ENCODE measurements around the gene FBXL13. TPM values are rescaled to one million over a fixed set of nuclear protein-coding genes. Genes with fewer than 3 reads are reported as not detected.

Gene FBXL13
- polyA plus RNA-seq, 1 donor from 2014 or later = 0.57 TPM

DNA sequence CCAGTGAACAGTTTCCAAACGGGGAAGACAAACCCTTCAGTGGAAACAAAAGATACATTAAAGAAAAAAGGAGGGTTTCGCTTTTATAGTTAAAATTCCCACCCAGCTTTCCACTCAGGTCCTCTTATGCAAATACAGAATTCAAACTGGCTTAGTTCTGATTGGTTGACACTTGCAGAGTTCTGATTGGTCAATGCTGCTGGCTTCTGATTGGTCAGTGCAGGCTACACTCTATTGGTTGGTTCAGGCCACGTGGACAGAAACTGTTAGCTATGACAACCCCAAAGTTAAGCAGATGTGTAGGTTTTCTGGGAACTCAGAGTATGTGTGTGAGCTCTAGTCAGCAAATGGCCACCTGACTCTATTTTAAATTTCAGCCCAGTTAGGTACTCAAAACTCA, 80.0 kb downstream of the FBXL13 start:
- TF ChIP-seq SMC3 (conservative IDR thresholded peaks at IDR 0.05; ENCODE audit: poor library complexity) (no peak), EZH2 (IDR thresholded peaks at IDR 0.05; ENCODE audit: borderline replicate concordance, insufficient read depth, low read length, poor library complexity, severe bottlenecking) (no peak), REST (IDR thresholded peaks at IDR 0.05; ENCODE audit: borderline replicate concordance) (no peak), EP300 (conservative IDR thresholded peaks at IDR 0.05; ENCODE audit: poor library complexity, severe bottlenecking) (no peak), RAD21 (conservative IDR thresholded peaks at IDR 0.05) (no peak), MXI1 (conservative IDR thresholded peaks at IDR 0.05; ENCODE audit: poor library complexity, severe bottlenecking) (no peak), POLR2AphosphoS5 (IDR thresholded peaks at IDR 0.05) (no peak), TAF1 (IDR thresholded peaks at IDR 0.05; ENCODE audit: low read depth) (no peak)
- TF ChIP-seq, protein P1, sequence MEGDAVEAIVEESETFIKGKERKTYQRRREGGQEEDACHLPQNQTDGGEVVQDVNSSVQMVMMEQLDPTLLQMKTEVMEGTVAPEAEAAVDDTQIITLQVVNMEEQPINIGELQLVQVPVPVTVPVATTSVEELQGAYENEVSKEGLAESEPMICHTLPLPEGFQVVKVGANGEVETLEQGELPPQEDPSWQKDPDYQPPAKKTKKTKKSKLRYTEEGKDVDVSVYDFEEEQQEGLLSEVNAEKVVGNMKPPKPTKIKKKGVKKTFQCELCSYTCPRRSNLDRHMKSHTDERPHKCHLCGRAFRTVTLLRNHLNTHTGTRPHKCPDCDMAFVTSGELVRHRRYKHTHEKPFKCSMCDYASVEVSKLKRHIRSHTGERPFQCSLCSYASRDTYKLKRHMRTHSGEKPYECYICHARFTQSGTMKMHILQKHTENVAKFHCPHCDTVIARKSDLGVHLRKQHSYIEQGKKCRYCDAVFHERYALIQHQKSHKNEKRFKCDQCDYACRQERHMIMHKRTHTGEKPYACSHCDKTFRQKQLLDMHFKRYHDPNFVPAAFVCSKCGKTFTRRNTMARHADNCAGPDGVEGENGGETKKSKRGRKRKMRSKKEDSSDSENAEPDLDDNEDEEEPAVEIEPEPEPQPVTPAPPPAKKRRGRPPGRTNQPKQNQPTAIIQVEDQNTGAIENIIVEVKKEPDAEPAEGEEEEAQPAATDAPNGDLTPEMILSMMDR (IDR thresholded peaks at IDR 0.05; ENCODE audit: poor library complexity, severe bottlenecking) = no peak
- Histone ChIP-seq H3K9me3 (ENCODE audit: low read length) (no peaks in the 10 kb centered on the region), H3K9me2 (ENCODE audit: insufficient read depth, low read length) (no peaks in the 10 kb centered on the region)

DNA sequence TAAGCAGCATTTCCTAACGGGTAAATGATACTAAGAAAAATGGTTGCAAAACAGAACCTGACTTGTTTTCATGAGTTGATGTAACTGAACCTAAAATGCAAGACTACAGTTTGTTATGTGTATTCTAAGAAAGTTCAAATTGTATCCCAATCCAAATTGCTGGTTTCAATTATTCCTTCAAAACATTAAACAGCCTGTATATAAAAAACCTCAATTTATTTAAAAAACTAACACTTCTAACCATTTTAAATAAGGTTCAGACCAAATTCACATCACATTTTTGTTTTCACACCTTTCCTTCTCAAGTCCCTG, 80.9 kb downstream of the FBXL13 start:
- Histone ChIP-seq H3K27ac (ENCODE audit: low read length) (no peak overlapping the region), H3K4me3 (ENCODE audit: low read length) (no peak overlapping the region)

More for the DNA sequence above, 80.0 kb downstream of the FBXL13 start:
- no peak overlapping the region for H3K4me3 ChIP-seq (ENCODE audit: low read length)
- no peaks in the 10 kb centered on the region for H3F3A ChIP-seq (ENCODE audit: insufficient read depth, low read length, poor library complexity, severe bottlenecking)
- H2AFZ ChIP-seq (ENCODE audit: low read depth, low read length) = no peak overlapping the region
- H3K4me2 ChIP-seq (ENCODE audit: low read length) = no peak overlapping the region
- H3K27ac ChIP-seq (ENCODE audit: low read length) = no peak overlapping the region
- no peaks in the 10 kb centered on the region for H3K79me2 ChIP-seq (replicated peaks; ENCODE audit: insufficient read depth, low read length)
- H3K9ac ChIP-seq (ENCODE audit: low read length) = no peak overlapping the region
- no peaks in the 10 kb centered on the region for H3K27me3 ChIP-seq (ENCODE audit: insufficient read depth, low read depth, low read length)
- no peaks in the 10 kb centered on the region for H4K20me1 ChIP-seq (ENCODE audit: insufficient read depth)
- H3K36me3 ChIP-seq (ENCODE audit: insufficient read depth, low read length) = no peaks in the 10 kb centered on the region

More for the DNA sequence above, 80.9 kb downstream of the FBXL13 start:
- Histone ChIP-seq H3K4me2 (ENCODE audit: low read length) (no peak overlapping the region), H3K9me2 (ENCODE audit: insufficient read depth, low read length) (no peaks in the 10 kb centered on the region), H4K20me1 (ENCODE audit: insufficient read depth) (no peaks in the 10 kb centered on the region), H2AFZ (ENCODE audit: low read depth, low read length) (no peak overlapping the region), H3K79me2 (replicated peaks; ENCODE audit: insufficient read depth, low read length) (no peaks in the 10 kb centered on the region), H3K9me3 (ENCODE audit: low read length) (no peaks in the 10 kb centered on the region), H3K36me3 (ENCODE audit: insufficient read depth, low read length) (no peaks in the 10 kb centered on the region), H3K9ac (ENCODE audit: low read length) (no peak overlapping the region), H3K27me3 (ENCODE audit: insufficient read depth, low read depth, low read length) (no peaks in the 10 kb centered on the region), H3F3A (ENCODE audit: insufficient read depth, low read length, poor library complexity, severe bottlenecking) (no peaks in the 10 kb centered on the region)
- TF ChIP-seq, protein P1 (IDR thresholded peaks at IDR 0.05; ENCODE audit: poor library complexity, severe bottlenecking) = no peak
- TF ChIP-seq SMC3 (conservative IDR thresholded peaks at IDR 0.05; ENCODE audit: poor library complexity) (no peak), MXI1 (conservative IDR thresholded peaks at IDR 0.05; ENCODE audit: poor library complexity, severe bottlenecking) (no peak), RAD21 (conservative IDR thresholded peaks at IDR 0.05) (no peak), REST (IDR thresholded peaks at IDR 0.05; ENCODE audit: borderline replicate concordance) (no peak), POLR2AphosphoS5 (IDR thresholded peaks at IDR 0.05) (no peak), EP300 (conservative IDR thresholded peaks at IDR 0.05; ENCODE audit: poor library complexity, severe bottlenecking) (no peak), EZH2 (IDR thresholded peaks at IDR 0.05; ENCODE audit: borderline replicate concordance, insufficient read depth, low read length, poor library complexity, severe bottlenecking) (no peak)

Data from neural cell (in vitro differentiated cells).